ENCODE results near the gene FKRP. TPM values are rescaled to one million over a fixed set of nuclear protein-coding genes. Genes with fewer than 3 reads are reported as not detected.
"Not testable (repeated sequence)": the region's sequence is repeated elsewhere in the genome, so short reads cannot be mapped to it uniquely, and the experiment has no call there.

Gene FKRP
- total and polyA plus RNA-seq, 2 donors: 10.6 to 19.3 TPM

GRCh38 chr19:46804432-46804831 is 58.6 kb downstream of the FKRP start:
- H3K4me3 ChIP-seq (ENCODE audit: low read depth, low read length); H3K36me3 ChIP-seq (ENCODE audit: insufficient read depth); H3K4me1 ChIP-seq (ENCODE audit: insufficient read depth); DNase-seq (ENCODE audit: extremely low spot score); H3K27ac ChIP-seq (ENCODE audit: low read depth): not testable (repeated sequence)
- WGBS: 98% methylated on average over 4 of the region's 4 CpGs

DNA sequence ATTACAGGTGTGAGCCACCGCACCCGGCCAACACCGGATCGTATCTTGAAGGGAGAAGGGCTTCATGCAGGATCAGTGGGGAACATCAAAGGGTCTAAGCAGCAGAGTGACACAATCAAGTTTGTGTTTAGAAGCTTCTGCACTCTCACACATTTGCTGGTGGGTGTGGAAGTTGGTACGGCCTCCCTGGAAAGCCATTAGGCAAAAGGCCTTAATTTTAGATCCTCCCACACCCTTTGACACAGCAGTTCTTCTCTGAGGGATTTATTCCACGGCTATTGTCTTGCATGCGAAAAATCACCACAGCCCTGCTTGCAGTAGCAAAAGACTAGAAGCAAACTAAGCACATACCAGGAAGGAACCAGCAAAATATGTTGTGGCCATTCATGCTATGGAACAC is 60.8 kb downstream of the FKRP start:
- Histone ChIP-seq H3K36me3 (ENCODE audit: insufficient read depth) (no peaks in the 10 kb centered on the region), H3K4me3 (ENCODE audit: low read depth, low read length) (no peak overlapping the region), H3K4me1 (ENCODE audit: insufficient read depth) (no peaks in the 10 kb centered on the region), H3K27ac (ENCODE audit: low read depth) (no peak overlapping the region)
- WGBS: 83% methylated on average over 7 of the region's 7 CpGs
- DNase-seq (ENCODE audit: extremely low spot score): no peak

Small RNAs within 50 kb of the gene (small RNA-seq; reads per million reads assigned to genes)
- gene MIR320E (0.15 reads per million), gene RF00019 (not detected)

Other genes with a start within 250 kb of the FKRP start
- gene CALM3, start 144.7 kb upstream of the FKRP start, total RNA-seq: 121 TPM
- 309 TPM for gene CALM3, start 144.7 kb upstream of the FKRP start, polyA plus RNA-seq
- 2.6 TPM for gene PTGIR, start 121.0 kb upstream of the FKRP start, total RNA-seq
- gene PTGIR, start 121.0 kb upstream of the FKRP start, polyA plus RNA-seq: 4.0 TPM
- not detected for gene GNG8, start 109.9 kb upstream of the FKRP start, total RNA-seq
- gene GNG8, start 109.9 kb upstream of the FKRP start, polyA plus RNA-seq: not detected
- 20.0 TPM for gene DACT3, start 84.9 kb upstream of the FKRP start, total RNA-seq
- gene DACT3, start 84.9 kb upstream of the FKRP start, polyA plus RNA-seq: 78.9 TPM
- 12.1 TPM for gene PRKD2, start 28.9 kb upstream of the FKRP start, total RNA-seq
- gene PRKD2, start 28.9 kb upstream of the FKRP start, polyA plus RNA-seq: 29.9 TPM
- gene STRN4, start 393 bp downstream of the FKRP start, total RNA-seq: 34.5 TPM
- gene STRN4, start 393 bp downstream of the FKRP start, polyA plus RNA-seq: 87.8 TPM
- gene SLC1A5, start 42.5 kb downstream of the FKRP start, total RNA-seq: 37.1 TPM
- 163 TPM for gene SLC1A5, start 42.5 kb downstream of the FKRP start, polyA plus RNA-seq
- 43.5 TPM for gene AP2S1, start 104.8 kb downstream of the FKRP start, total RNA-seq
- 117 TPM for gene AP2S1, start 104.8 kb downstream of the FKRP start, polyA plus RNA-seq
- gene ARHGAP35, start 114.9 kb downstream of the FKRP start, total RNA-seq: 33.0 TPM
- gene ARHGAP35, start 114.9 kb downstream of the FKRP start, polyA plus RNA-seq: 28.3 TPM

All from urinary bladder (tissue), 4 donors.